Suprapubic skin (tissue), 4 donors: ENCODE measurements around the gene FDPS. TPM values are rescaled to one million over a fixed set of nuclear protein-coding genes. Genes with fewer than 3 reads are reported as not detected.
A peak's percentile ranks its signal among the peaks of the same experiment; 100 is the strongest.

Source experiments
- DNase-seq, 2 donors: peaks; one replicate each; pipeline ENCODE4 v3.0.0-alpha.2; 2019; ENCODE audit warnings: low spot score in 2 of 2
- H3K27ac ChIP-seq: fragments of 200-600 bp; sonication (generic); one replicate; pipeline ENCODE4 v1.5.1; 2019
- H3K27me3 ChIP-seq: fragments of 200-600 bp; sonication (generic); one replicate; pipeline ENCODE4 v1.5.1; 2019
- H3K36me3 ChIP-seq: fragments of 200-600 bp; sonication (generic); one replicate; pipeline ENCODE4 v1.5.1; 2019
- H3K4me1 ChIP-seq: fragments of 200-600 bp; sonication (generic); one replicate; pipeline ENCODE4 v1.5.1; 2019
- H3K4me3 ChIP-seq: fragments of 200-600 bp; sonication (generic); one replicate; pipeline ENCODE4 v1.5.1; 2019; ENCODE audit warnings: mild to moderate bottlenecking
- H3K9me3 ChIP-seq: fragments of 200-600 bp; sonication (generic); one replicate; pipeline ENCODE4 v1.5.1; 2019
- EP300 ChIP-seq: sonication (generic); formaldehyde crosslinking; IDR thresholded peaks from one replicate; pipeline ENCODE4 v1.6.1; 2017; ENCODE audit warnings: antibody characterized with exemption
- POLR2A ChIP-seq, 2 donors: fragments of 450-650 bp; IDR thresholded peaks; one replicate each; pipeline ENCODE4 v1.6.1; 2017; ENCODE audit warnings: antibody characterized with exemption in 2 of 2, mild to moderate bottlenecking in 2 of 2, moderate library complexity in 2 of 2
- POLR2AphosphoS5 ChIP-seq, 3 donors: sonication (generic); formaldehyde crosslinking; IDR thresholded peaks; one replicate each; pipeline ENCODE4 v1.6.1; 2017; ENCODE audit warnings: antibody characterized with exemption in 3 of 3
- WGBS: methylation state at CpG from one replicate; pipeline ENCODE4 v1.1.5; 2018; 5-methylcytosine and 5-hydroxymethylcytosine counted together
- total RNA-seq, 4 donors: library from RNA; depleted of rRNA; stranded (reverse); fragments of >200 nt; gene quantifications; one replicate each; pipeline ENCODE4 v1.1.0, GENCODE V29; 2016
- TF ChIP-seq, protein P1 (sequence below), 2 donors: fragments of 200-600 bp in 1 of 2; fragments of 450-650 bp in 1 of 2; sonication (generic) in 1 of 2; IDR thresholded peaks; one replicate each; pipeline ENCODE4 v1.5.1; 2016 to 2019; ENCODE audit warnings: antibody characterized with exemption in 2 of 2, mild to moderate bottlenecking in 1 of 2, moderate library complexity in 1 of 2

The FDPS gene
- total RNA-seq, 4 donors from 2014 or later: 110 to 194 (median 147) TPM

DNA sequence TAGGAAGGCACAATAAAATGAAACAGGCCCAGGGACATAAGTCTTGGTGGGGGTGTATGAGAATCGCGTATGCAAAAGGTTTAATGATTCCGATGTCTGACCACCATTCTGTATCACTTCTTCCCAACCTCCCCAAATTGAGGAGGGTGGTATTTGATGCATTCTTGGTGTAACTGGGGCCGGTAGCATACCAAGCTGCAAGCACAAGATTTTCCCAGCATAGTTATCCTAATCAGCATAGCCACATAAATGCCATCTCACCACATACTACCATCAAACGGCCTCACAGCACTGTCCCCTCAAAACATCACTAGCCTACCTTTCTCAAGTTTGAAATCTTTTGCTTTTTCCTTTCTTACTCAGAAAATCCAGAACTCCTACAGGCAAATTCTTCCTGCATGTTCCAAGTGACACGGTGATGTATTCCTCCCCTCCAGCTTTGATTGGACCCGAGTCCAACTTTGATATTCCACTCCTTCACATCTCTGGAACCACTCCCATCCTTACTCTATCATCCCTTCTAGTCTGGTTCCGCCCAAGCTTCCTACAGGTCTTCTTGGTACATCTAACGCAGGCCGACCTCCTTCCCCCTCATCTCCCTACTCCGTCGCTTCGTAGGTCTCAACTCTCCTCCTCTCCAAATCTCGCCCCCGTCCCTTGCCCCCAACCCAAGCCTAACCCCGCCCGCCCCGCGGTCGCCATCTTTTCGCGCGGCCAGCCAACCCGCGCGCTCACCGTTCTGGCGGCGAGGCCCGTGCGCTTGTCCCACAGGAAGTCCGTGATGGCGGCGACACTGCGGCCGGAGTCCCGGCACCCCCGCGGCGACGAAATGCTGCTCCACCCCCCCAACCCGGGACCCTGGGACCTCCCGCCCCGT, 36.0 kb upstream of the FDPS start:
- TF ChIP-seq POLR2AphosphoS5 (IDR thresholded peaks at IDR 0.05) (no peak), POLR2A (IDR thresholded peaks at IDR 0.05) (no peak), EP300 (no peak)
- TF ChIP-seq, protein P1, sequence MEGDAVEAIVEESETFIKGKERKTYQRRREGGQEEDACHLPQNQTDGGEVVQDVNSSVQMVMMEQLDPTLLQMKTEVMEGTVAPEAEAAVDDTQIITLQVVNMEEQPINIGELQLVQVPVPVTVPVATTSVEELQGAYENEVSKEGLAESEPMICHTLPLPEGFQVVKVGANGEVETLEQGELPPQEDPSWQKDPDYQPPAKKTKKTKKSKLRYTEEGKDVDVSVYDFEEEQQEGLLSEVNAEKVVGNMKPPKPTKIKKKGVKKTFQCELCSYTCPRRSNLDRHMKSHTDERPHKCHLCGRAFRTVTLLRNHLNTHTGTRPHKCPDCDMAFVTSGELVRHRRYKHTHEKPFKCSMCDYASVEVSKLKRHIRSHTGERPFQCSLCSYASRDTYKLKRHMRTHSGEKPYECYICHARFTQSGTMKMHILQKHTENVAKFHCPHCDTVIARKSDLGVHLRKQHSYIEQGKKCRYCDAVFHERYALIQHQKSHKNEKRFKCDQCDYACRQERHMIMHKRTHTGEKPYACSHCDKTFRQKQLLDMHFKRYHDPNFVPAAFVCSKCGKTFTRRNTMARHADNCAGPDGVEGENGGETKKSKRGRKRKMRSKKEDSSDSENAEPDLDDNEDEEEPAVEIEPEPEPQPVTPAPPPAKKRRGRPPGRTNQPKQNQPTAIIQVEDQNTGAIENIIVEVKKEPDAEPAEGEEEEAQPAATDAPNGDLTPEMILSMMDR (IDR thresholded peaks at IDR 0.05): no peak

DNA sequence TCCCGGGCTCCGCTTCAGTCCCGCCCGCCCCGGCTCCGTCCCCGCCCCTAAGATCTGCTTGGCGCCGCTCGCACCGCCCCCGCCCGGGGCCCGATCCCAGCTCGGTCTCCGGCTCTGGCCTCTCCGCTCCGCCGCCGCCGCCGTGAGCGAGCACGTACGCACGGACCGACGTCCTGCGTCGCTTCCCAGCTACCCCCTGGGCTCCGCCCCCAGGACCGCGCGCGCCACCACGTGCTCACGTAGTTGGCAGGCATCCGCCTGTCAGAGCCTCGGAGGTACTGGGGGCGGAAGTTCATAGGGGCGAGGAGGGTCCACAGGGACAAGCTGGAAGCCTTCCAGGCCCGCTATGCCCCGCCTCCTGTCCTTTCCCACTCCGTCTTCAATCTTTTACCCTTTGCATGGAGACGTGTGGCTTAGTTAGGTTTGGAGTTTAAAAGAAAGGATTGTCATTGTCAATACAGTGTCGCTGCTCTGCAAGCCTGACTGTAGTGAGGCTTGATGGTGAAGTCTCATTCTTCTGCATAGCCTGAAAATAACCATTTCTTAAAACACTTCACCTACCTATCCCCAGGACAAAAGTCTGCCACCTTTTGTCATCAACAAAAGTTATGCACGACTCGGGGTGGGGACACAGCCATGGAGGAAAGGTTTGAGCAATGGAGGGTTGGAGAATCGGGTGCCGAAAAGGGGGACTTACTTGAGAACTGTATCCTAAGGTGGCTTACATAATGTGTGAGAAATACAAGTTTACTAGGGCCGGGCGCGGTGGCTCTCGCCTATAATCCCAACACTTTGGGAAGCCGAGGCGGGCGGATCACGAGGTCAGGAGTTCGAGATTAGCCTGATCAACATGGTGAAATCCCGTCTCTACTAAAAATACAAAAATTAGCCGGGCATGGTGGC, 35.1 kb upstream of the FDPS start, which contains the start of gene CLK2:
Gene CLK2, minus strand, starts transcription at position 162 of the 903 bp plus-strand sequence. CDS start 2,527 bp downstream, outside the sequence.
- 35% methylated on average over 27 of the region's 61 CpGs for WGBS
- H3K27me3 ChIP-seq: no peaks in the 10 kb centered on the region
- TF ChIP-seq EP300: no peak
- TF ChIP-seq POLR2A (IDR thresholded peaks at IDR 0.05): peak in 1 of 2 donors; percentile 80
- peak; percentile 77 to 86 (median 85) for TF ChIP-seq POLR2AphosphoS5 (IDR thresholded peaks at IDR 0.05)
- TF ChIP-seq, protein P1 (IDR thresholded peaks at IDR 0.05): no peak
- H3K27ac ChIP-seq: peak within 1 kb of the TSS; percentile 98
- peaks cover 47% of the 10 kb centered on the region for H3K4me1 ChIP-seq
- no peaks in the 10 kb centered on the region for H3K9me3 ChIP-seq
- peak within 1 kb of the TSS; percentile 97 for H3K4me3 ChIP-seq
- peak; percentile 96 to 97 for DNase-seq
- H3K36me3 ChIP-seq: peaks cover 26% of the 10 kb centered on the region

More for the DNA sequence above, 36.0 kb upstream of the FDPS start:
- peaks cover 38% of the 10 kb centered on the region for H3K4me1 ChIP-seq
- DNase-seq: no peak
- H3K9me3 ChIP-seq: no peaks in the 10 kb centered on the region
- H3K36me3 ChIP-seq: peaks cover 35% of the 10 kb centered on the region
- WGBS: 4% methylated on average over 36 of the region's 44 CpGs
- H3K27me3 ChIP-seq: no peaks in the 10 kb centered on the region
- H3K4me3 ChIP-seq: peak overlapping the region; percentile 97
- H3K27ac ChIP-seq: peak overlapping the region; percentile 98

DNA sequence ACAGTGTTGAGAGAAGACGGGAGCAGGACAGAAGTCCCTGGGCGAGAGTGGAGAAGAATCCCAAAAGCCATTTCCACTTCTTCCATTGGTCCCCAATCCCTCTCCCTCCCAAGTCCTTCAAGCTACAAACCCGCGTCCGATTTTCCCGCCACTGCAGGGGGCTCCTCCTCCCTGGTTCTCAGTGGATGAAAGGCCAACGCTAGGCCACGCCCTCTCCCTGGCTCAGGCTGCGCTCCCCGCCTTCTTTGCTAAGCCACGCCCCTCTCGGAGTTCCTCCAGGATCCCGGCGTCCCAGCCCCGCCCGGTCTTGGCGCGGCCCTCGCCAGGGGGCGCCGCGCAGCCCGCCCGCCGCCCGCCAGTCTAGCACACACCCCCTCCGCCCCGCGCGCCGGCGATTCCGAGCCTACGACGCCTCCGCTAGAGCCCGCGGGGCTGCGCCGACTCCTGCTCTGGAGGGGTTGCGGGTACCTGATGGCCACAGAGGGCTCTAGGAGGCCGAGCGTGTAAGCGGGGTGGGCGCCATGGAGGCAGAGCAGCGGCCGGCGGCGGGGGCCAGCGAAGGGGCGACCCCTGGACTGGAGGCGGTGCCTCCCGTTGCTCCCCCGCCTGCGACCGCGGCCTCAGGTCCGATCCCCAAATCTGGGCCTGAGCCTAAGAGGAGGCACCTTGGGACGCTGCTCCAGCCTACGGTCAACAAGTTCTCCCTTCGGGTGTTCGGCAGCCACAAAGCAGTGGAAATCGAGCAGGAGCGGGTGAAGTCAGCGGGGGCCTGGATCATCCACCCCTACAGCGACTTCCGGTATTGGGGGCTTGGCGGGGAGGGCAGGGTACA, 31.4 kb upstream of the FDPS start, which contains the start of gene HCN3:
Gene HCN3, plus strand, starts transcription at position 394 of the 832 bp plus-strand sequence. Its CDS starts 128 bp downstream, at position 522.
- Histone ChIP-seq H3K4me3 (peak within 1 kb of the TSS; percentile 81), H3K27me3 (no peaks in the 10 kb centered on the region), H3K27ac (peak within 1 kb of the TSS; percentile 63), H3K9me3 (no peaks in the 10 kb centered on the region), H3K36me3 (no peaks in the 10 kb centered on the region), H3K4me1 (peaks cover 35% of the 10 kb centered on the region)
- 1% methylated on average over 43 of the region's 68 CpGs for WGBS
- DNase-seq: peak; percentile 98 to 99
- TF ChIP-seq, protein P1 (IDR thresholded peaks at IDR 0.05): peak in 1 of 2 donors; percentile 83
- no peak for TF ChIP-seq POLR2AphosphoS5 (IDR thresholded peaks at IDR 0.05)
- TF ChIP-seq EP300: no peak
- TF ChIP-seq POLR2A (IDR thresholded peaks at IDR 0.05): no peak

DNA sequence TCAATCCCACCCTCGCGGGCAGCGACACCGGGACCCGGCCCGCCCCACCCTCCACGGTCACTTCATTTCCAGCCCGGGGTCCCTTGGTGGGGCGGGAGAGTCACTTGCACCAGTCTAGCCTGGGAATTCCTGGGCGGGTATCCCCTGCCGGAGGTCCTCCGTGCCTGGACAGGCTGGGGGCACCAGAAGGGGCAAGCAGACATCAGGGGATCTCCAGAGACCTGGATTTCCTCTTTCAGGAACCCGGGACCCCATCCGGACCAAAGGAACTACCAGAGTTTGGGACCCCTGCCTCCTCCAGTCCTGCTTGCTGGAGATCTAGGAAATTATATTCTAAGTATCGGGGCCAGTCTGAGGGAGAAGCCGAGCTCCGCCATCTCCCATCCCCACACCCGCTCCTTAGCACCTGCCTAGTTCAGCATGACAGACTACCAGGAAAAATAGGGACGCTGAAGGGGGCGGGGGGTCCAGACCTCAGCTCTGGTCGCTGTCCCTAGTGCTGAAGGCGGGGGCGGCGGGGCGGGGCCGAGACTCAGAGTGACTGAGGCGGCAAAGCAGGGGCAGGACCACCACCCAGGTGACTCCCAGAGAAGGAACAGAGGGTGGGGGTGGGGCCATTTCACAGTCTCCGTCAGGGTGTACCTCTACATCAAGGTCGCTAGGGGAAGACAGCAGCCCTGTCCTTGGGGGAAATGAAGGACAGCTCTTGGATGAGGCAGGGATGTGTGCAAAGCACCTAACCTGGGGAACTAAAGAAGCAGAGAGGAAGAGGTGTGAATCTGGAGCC, 30.6 kb upstream of the FDPS start:
- TF ChIP-seq, protein P1 (IDR thresholded peaks at IDR 0.05): peak in 1 of 2 donors; percentile 39
- no peak for TF ChIP-seq POLR2AphosphoS5 (IDR thresholded peaks at IDR 0.05)
- TF ChIP-seq POLR2A (IDR thresholded peaks at IDR 0.05): no peak
- Histone ChIP-seq H3K4me1 (peaks cover 28% of the 10 kb centered on the region), H3K27ac (peak overlapping the region; percentile 63), H3K27me3 (no peaks in the 10 kb centered on the region), H3K36me3 (no peaks in the 10 kb centered on the region), H3K4me3 (peak overlapping the region; percentile 81), H3K9me3 (no peaks in the 10 kb centered on the region)
- peak in 1 of 2 donors; percentile 84 for DNase-seq
- 0% methylated on average over 4 of the region's 29 CpGs for WGBS
